ENCODE data around the gene GNG12.

The GNG12 gene

DNA sequence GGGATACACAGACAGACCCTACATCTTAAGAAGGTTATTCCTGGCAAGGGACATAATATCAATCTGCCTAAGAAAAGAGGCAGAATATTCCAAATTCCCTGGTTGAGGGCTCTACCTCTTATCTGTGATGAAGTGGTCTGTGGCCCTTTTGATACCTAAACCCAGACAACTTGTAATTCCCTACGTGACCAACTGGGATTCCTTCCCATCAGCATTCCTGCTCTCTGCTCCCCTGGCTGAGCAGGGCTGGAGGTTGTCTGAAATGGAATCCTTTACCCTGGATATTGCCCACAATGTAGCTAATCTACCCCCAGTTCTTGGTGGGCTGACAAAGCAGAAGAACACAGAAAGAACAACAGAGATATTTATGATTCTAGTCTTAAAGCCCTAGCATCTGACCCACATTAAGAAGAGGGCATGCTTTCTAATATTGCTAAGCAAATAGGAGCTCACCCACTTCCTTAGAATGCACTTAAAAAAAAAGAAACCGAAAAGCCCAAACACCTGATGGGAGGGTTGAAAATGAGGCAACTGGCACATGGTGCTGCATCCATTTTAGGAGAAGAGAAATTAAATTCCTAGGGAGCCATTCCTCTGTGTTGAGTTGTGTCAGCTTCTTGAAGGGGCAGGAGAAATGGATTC, 111.5 kb downstream of the GNG12 start:
- Mint-ChIP-seq H3K27ac (no peak overlapping the region), H3K4me1 (peaks cover 17% of the 10 kb centered on the region), H3K27me3 (no peaks in the 10 kb centered on the region), H3K9me3 (no peaks in the 10 kb centered on the region), H3K4me3 (no peak overlapping the region), H3K36me3 (ENCODE audit: low read depth) (no peaks in the 10 kb centered on the region)
- DNase-seq = no peak
- ATAC-seq = no peak

DNA sequence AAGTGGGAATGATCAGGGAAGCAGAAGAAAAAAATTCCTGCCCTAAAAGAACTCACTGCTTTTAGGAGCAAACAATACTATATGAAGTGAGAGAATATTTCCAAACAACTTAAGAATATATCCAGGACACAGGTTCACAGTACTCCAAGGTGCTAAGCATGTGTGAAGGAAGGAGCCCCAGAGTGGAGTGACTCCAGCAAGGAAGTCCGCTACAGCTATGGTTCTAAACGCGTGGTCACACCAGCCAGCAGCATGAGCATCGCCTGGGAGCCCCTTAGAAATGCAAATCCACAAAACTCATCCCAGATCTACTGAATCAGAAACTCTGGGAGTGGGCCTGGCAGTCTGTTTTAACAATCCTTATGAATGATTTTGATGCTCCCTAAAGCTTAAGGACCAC, 112.2 kb downstream of the GNG12 start:
- no peak for DNase-seq
- H3K4me1 Mint-ChIP-seq = peaks cover 10% of the 10 kb centered on the region
- no peaks in the 10 kb centered on the region for H3K9me3 Mint-ChIP-seq
- H3K27me3 Mint-ChIP-seq = no peaks in the 10 kb centered on the region
- no peak overlapping the region for H3K27ac Mint-ChIP-seq
- no peak for ATAC-seq
- no peak overlapping the region for H3K4me3 Mint-ChIP-seq
- no peaks in the 10 kb centered on the region for H3K36me3 Mint-ChIP-seq (ENCODE audit: low read depth)

DNA sequence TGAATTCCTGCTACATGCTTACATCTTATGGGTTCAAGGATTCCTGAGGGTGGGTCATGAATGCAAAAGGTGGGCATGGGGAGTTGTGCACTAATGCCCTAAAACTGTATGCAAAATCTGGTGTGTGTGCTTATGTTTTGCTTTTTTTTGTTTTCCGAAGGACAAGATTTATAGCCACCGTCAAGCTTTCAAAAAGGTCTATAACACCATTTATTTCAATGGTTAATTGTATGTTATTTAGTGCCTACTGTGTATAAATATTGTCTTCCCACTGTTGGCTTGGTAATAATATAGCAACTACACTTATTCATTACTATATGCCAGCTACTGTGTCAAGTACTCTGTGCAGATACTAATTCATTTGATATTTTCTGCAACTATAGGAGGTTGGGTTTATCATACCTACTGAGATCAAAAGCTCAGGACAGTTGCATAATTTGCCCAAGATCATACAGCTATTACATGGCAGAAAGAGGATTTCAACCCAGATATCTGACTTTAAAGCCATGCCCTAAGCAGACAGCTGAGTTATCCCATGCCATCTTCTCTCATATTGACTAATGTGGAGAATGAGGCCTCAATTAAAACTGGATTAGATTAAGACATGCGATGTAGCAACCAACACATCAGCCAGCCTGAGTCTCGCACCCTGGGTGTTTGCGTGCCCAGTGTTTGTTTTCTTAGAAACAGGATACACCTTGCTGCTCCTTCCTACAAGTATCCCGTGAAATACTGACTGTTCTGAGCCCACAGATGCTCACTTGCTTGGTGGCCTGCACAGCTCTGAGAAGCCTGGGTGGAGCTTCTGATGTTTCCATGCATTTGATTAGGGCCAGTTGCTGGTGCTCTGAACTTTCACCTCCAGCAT, 113.7 kb downstream of the GNG12 start:
- Mint-ChIP-seq H3K4me3 (no peak overlapping the region), H3K27ac (no peak overlapping the region), H3K36me3 (ENCODE audit: low read depth) (no peaks in the 10 kb centered on the region), H3K27me3 (no peaks in the 10 kb centered on the region), H3K9me3 (no peaks in the 10 kb centered on the region), H3K4me1 (no peaks in the 10 kb centered on the region)
- DNase-seq (no peak), ATAC-seq (no peak)

DNA sequence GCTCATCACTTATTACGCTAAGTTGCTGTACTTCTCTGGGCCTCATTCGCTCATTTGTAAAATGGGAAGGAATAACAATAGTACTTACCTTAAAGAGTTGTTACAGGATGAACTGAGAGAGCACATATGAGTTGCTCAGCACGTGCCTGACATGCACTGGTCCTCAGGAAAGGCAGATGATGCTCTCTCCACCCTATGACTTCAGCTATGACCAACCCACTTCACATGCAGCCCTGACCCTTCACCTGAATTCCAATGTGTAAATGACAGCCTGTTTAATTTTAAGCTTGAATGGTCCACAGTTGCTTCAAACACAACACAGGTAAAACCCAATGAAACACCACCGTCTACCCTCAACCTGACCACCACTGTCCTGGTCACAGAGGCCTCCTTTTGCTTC, 115.4 kb downstream of the GNG12 start:
- ATAC-seq = no peak

DNA sequence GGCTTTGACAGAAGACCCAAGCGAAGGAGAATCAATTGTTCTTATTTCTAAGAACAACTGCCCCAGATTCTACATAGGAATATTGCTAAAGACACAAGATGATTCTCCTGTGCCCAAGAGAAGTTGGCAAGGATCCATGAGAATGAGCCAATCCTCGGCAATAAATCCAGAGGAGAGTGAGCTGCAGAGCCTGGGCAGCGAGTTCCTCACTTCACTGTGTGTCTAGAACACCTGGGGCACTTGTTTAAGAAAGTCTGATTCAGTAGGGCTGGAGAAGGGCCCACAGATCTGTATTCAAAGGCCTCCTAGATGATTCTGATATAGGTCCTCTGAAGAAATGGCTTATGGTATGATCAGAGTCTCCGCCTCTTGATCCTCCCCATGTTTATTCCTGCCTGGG, 116.5 kb downstream of the GNG12 start:
- Mint-ChIP-seq H3K4me1 (no peaks in the 10 kb centered on the region), H3K36me3 (ENCODE audit: low read depth) (no peaks in the 10 kb centered on the region), H3K9me3 (no peaks in the 10 kb centered on the region), H3K27ac (no peak overlapping the region), H3K4me3 (no peak overlapping the region), H3K27me3 (no peaks in the 10 kb centered on the region)
- no peak for ATAC-seq
- DNase-seq = no peak

More for the DNA sequence above, 115.4 kb downstream of the GNG12 start:
- Mint-ChIP-seq H3K9me3 (no peaks in the 10 kb centered on the region), H3K4me3 (no peak overlapping the region), H3K36me3 (ENCODE audit: low read depth) (no peaks in the 10 kb centered on the region), H3K27ac (no peak overlapping the region), H3K4me1 (no peaks in the 10 kb centered on the region), H3K27me3 (no peaks in the 10 kb centered on the region)
- DNase-seq = no peak

DNA sequence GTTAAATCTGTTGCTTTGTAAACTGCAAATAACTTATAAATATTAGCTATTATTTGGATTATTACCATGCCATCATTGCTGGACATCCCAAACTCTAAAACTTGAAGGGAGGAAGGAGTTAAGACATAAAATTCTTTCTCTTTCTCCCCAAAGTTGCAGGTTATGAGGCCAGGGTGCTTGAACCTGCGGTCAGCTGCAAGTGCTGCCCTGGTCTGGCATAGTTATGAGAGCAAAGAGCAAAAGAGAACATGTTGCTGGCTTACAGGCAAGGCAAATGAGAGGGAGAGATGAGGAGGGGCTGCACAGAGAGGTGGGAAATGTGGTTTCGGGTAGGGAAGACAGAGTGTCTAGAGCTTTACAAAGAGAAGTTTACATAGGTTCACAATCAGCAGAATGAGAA, 117.4 kb downstream of the GNG12 start:
- Mint-ChIP-seq H3K27me3 (no peaks in the 10 kb centered on the region), H3K4me1 (no peaks in the 10 kb centered on the region), H3K27ac (no peak overlapping the region), H3K36me3 (ENCODE audit: low read depth) (no peaks in the 10 kb centered on the region), H3K4me3 (no peak overlapping the region), H3K9me3 (no peaks in the 10 kb centered on the region)
- ATAC-seq = no peak
- no peak for DNase-seq

DNA sequence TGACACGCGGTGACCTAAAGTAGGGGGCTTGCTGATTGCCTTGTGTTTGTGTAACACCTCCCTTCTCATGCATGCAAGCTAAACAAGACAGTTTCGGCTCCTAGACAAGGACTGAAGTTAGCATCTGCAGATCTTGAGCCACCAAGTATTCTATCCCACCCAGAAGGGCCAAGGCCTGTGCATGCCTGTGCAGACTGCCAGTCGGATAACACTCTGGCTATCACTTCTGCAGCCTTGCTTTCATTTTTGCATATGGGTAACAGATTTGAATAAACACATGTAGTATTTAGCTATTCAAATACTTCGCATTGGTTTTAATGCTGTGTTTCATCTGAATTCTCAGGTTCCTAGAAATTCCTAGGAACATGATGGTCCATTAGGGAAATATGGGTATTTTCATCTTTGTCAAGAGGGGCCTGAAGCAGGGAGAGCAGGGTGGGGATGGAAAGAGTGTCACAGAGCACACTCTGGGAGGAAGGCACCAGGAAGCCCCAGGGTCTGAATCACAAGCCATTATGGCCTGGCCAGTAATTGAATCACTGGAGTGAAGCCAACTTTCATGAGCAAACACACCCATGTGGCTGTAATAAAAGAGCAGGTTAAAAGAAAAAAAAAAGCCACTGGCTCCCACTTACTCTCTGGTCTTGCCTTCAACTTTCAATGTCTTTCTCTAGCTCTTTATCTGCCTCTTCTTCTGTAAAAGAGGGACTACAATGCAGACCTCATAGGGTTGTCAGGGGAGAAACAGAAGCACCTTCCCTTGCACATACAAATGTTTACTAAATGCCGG, 120.0 kb downstream of the GNG12 start:
- no peaks in the 10 kb centered on the region for H3K4me1 Mint-ChIP-seq
- no peak overlapping the region for H3K4me3 Mint-ChIP-seq
- ATAC-seq (no peak), DNase-seq (no peak)
- H3K27me3 Mint-ChIP-seq = no peaks in the 10 kb centered on the region
- no peak overlapping the region for H3K27ac Mint-ChIP-seq
- H3K9me3 Mint-ChIP-seq = no peaks in the 10 kb centered on the region
- H3K36me3 Mint-ChIP-seq (ENCODE audit: low read depth) = no peaks in the 10 kb centered on the region

DNA sequence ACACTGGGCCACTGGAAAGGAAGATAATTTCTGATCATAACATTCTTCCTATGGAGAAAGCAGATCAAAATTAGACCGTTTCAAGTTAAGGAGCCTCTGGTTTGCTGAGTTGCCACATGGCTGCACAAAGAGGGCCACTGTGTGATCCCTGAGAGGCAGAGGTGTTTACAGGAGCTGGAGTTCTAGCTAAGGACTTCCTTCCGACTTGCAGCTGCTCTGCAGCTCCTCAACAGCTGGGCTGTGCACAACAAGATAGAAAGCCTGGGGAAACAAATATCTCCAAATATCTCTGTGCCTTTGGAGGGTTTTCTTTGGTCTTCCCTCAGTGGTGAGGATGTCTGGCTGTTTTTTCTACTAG, 121.4 kb downstream of the GNG12 start:
- H3K4me1 Mint-ChIP-seq = no peaks in the 10 kb centered on the region
- no peak for ATAC-seq
- no peaks in the 10 kb centered on the region for H3K27me3 Mint-ChIP-seq
- no peaks in the 10 kb centered on the region for H3K9me3 Mint-ChIP-seq
- no peak for DNase-seq
- no peaks in the 10 kb centered on the region for H3K36me3 Mint-ChIP-seq (ENCODE audit: low read depth)
- H3K27ac Mint-ChIP-seq = no peak overlapping the region
- no peak overlapping the region for H3K4me3 Mint-ChIP-seq

DNA sequence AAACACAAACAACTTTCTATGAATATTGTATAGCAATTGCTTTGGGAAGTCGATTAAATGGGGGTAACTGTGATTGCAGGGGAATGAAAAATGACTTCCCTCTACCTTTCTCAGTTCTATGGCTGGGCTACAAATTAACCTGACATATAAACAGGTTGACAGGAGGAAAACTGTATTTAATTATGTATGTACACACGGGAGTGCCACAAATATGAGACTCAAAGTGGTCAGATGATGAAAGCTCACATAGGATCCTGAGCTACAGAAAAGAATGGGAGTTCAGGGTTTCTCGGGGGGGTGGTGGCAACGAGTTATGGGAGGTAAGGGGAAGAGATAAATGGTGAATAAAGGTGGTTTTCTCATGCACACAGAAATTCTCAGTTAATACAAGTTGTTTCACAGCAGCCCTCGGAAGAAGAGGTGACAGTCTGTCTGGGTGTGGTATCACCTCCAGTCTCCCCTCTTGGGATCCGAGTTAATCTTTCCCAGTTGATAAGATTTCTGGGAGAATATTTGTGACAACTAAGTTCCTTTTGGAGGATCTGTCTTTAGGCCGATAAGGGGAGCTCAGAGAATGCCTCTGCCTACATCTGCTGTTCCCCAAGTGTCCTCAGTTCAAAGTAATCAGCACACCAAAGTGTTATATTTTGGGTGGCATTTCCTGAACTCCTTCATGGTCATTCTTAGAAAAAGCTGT, 122.0 kb downstream of the GNG12 start:
- no peaks in the 10 kb centered on the region for H3K9me3 Mint-ChIP-seq
- no peaks in the 10 kb centered on the region for H3K36me3 Mint-ChIP-seq (ENCODE audit: low read depth)
- no peak overlapping the region for H3K27ac Mint-ChIP-seq
- no peaks in the 10 kb centered on the region for H3K27me3 Mint-ChIP-seq
- H3K4me1 Mint-ChIP-seq = no peaks in the 10 kb centered on the region
- H3K4me3 Mint-ChIP-seq = no peak overlapping the region
- DNase-seq (no peak), ATAC-seq (no peak)

DNA sequence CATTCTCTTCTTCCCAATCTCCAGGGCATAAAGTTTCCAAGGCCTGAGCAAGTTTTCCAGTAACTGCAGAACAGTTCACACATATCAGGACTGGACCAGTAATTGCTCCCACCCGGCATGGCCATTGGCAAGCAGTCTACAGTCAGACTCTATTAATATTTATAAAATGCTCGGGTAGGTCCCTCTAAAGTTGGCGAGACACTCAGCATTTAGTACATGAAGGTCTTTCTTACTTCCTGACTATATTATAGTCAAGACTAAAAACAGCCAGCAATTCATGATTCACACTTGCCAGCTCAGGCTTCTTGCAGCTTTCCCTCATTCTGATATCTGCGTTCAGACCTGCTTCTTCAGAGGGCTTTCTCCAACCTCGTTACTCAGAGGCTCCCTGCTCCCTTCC, 122.8 kb downstream of the GNG12 start:
- Mint-ChIP-seq H3K9me3 (no peaks in the 10 kb centered on the region), H3K36me3 (ENCODE audit: low read depth) (no peaks in the 10 kb centered on the region), H3K4me1 (no peaks in the 10 kb centered on the region), H3K27me3 (no peaks in the 10 kb centered on the region), H3K27ac (no peak overlapping the region), H3K4me3 (no peak overlapping the region)
- ATAC-seq (no peak), DNase-seq (no peak)

DNA sequence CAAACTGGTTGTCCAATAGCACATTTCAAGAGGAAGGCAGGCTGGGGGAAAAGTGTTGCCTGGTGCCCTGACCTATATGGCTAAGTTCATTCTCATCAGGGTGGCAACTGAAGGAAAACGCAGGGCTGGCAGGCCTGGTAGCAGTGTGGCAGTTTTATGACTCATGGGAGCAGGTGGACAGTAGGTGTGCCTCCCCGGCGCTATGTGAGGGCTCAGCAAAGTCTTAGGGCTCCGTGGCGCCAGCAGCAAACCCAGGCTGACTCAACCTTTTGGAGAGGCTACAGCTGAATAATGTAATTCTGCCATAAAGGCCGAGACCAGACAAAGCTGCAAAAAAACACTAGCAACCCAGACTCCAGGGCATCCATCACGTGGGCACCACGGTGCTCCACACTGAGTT, 124.7 kb downstream of the GNG12 start:
- Mint-ChIP-seq H3K4me1 (no peaks in the 10 kb centered on the region), H3K27me3 (no peaks in the 10 kb centered on the region), H3K4me3 (no peak overlapping the region), H3K27ac (no peak overlapping the region), H3K9me3 (no peaks in the 10 kb centered on the region), H3K36me3 (ENCODE audit: low read depth) (no peaks in the 10 kb centered on the region)
- ATAC-seq (no peak), DNase-seq (no peak)

DNA sequence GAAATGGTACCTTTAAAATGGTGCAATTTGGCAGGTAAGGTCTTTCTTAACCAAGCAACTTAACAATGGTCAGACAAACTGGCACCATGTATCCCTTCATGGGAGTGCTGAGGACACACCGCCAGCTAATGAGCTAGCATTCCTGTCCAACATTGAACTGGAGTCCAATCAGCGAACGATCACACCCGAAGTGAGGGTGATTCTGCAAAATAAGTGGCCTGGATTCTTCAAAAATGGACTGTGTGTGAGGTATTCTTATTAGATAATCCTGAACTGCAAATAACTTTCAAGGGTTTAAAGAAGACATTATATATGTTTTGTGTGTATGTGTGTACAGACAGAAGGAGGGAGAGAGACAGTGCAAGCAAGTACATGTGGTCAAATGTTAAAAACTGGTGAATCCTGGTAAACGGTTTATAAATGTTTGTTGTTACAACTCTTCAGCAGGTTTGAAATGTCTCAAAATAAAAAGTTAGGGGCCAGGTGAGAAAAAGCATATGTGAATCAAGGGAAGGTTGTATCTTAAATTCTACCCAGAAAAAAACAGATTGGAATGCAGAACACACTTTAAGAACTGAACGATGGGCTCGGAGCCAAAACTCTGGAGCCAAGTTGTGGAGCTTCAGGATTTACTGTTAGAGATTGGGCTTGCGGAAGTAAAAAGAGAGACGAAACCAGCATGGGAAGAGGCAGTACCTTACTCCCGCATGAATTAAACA, 127.4 kb downstream of the GNG12 start:
- Mint-ChIP-seq H3K4me1 (peaks cover 7% of the 10 kb centered on the region), H3K9me3 (no peaks in the 10 kb centered on the region), H3K27ac (no peak overlapping the region), H3K27me3 (no peaks in the 10 kb centered on the region), H3K4me3 (no peak overlapping the region), H3K36me3 (ENCODE audit: low read depth) (no peaks in the 10 kb centered on the region)
- DNase-seq = no peak
- ATAC-seq = no peak

DNA sequence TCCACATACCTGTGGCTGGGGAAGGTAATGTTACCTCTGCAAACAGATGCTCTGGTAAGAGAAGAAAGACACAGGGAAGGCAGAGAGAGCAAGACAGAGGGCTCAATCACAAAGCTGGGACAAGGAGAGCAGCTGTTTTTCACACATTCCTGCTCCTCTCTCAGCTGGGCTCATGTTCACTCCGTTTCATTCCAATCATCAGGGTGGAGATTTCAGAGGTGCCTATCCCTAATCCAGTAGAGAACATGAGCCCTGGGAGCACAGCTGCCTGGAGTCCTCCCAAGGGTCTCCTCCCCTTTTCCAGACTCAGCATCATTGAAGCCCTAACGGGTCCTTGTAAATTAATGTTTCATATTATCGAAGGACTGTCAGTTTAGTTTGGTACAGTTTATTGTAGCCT, 128.9 kb downstream of the GNG12 start:
- DNase-seq (no peak), ATAC-seq (no peak)
- H3K27me3 Mint-ChIP-seq = no peaks in the 10 kb centered on the region

DNA sequence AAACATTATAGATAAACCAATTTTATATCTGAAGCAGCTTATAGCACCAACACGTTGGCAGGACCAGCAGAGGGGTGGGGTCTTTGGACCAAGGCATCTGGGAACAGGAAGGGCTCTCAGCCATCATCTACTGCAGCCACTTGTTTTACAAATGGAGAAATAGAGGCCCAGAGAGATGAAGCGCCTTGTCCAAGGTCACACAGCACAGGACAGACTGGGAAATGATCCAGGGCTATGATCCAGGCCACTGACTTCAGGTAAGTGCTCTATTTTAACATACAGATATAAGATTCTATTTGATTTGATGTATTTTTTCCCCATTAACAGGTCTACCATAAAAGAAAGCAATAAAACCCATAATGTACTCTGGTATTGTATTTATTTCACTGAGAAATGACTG, 131.4 kb downstream of the GNG12 start:
- H3K27ac Mint-ChIP-seq = no peak overlapping the region

More for the DNA sequence above, 128.9 kb downstream of the GNG12 start:
- peaks cover 18% of the 10 kb centered on the region for H3K4me1 Mint-ChIP-seq
- no peaks in the 10 kb centered on the region for H3K9me3 Mint-ChIP-seq
- H3K36me3 Mint-ChIP-seq (ENCODE audit: low read depth) = no peaks in the 10 kb centered on the region
- H3K4me3 Mint-ChIP-seq = no peak overlapping the region
- H3K27ac Mint-ChIP-seq = no peak overlapping the region

More for the DNA sequence above, 131.4 kb downstream of the GNG12 start:
- Mint-ChIP-seq H3K36me3 (ENCODE audit: low read depth) (no peaks in the 10 kb centered on the region), H3K9me3 (no peaks in the 10 kb centered on the region), H3K4me3 (no peak overlapping the region), H3K27me3 (no peaks in the 10 kb centered on the region), H3K4me1 (peaks cover 19% of the 10 kb centered on the region)
- ATAC-seq (no peak), DNase-seq (no peak)

All from activated naive CD8-positive, alpha-beta T cell treated with anti-CD3 and anti-CD28 coated beads, Interleukin-2, amount 50 U/mL, for 24 hours (primary cell).